Karpas-422 (cell line): Measurements from ENCODE around the gene SCRN2. TPM values are rescaled to one million over a fixed set of nuclear protein-coding genes. Genes with fewer than 3 reads are reported as not detected.

Experiments used
- DNase-seq: peaks from one replicate; pipeline ENCODE4 v3.0.0-alpha.2; 2015
- H2AFZ ChIP-seq: fragments of 200-600 bp; sonication (generic); 2 replicates; pipeline ENCODE4 v1.6.1; 2014; ENCODE audit warnings: antibody characterized with exemption, low read length, mixed read lengths
- H3K27ac ChIP-seq: fragments of 200-600 bp; sonication (generic); 2 replicates; pipeline ENCODE4 v1.5.1; 2014; ENCODE audit warnings: mild to moderate bottlenecking, low read length, moderate library complexity
- H3K27me3 ChIP-seq: fragments of 200-600 bp; sonication (generic); 2 replicates; pipeline ENCODE4 v1.6.1; 2014; ENCODE audit warnings: low read length, mixed read lengths
- H3K36me3 ChIP-seq: fragments of 200-600 bp; sonication (generic); 2 replicates; pipeline ENCODE4 v1.6.1; 2014; ENCODE audit warnings: low read length, mixed read lengths; ENCODE audit not compliant: insufficient read depth
- H3K4me1 ChIP-seq: fragments of 200-600 bp; sonication (generic); 2 replicates; pipeline ENCODE4 v1.6.1; 2014; ENCODE audit warnings: mild to moderate bottlenecking, low read length, mixed read lengths
- H3K4me2 ChIP-seq: fragments of 200-600 bp; sonication (generic); 2 replicates; pipeline ENCODE4 v1.6.1; 2014; ENCODE audit warnings: low read length, low read depth, mild to moderate bottlenecking; ENCODE audit not compliant: poor library complexity, severe bottlenecking
- H3K4me3 ChIP-seq: fragments of 200-600 bp; sonication (generic); 2 replicates; pipeline ENCODE4 v1.5.1; 2014; ENCODE audit warnings: mild to moderate bottlenecking, antibody characterized with exemption, low read length, mixed read lengths
- H3K79me2 ChIP-seq: fragments of 200-600 bp; sonication (generic); 2 replicates; pipeline ENCODE4 v1.6.1; 2014; ENCODE audit warnings: mild to moderate bottlenecking, low read length, mixed read lengths
- H3K9ac ChIP-seq: fragments of 200-600 bp; sonication (generic); 2 replicates; pipeline ENCODE4 v1.6.0; 2014; ENCODE audit warnings: low read length
- H3K9me2 ChIP-seq: fragments of 200-600 bp; sonication (generic), shearing (Covaris generic); replicated peaks from 2 replicates; pipeline ENCODE4 v1.6.0; 2014; ENCODE audit warnings: mild to moderate bottlenecking, low read length, moderate library complexity; ENCODE audit not compliant: insufficient read depth
- H3K9me3 ChIP-seq: fragments of 300-700, 200-600 bp; sonication (generic); 2 replicates; pipeline ENCODE4 v1.6.1; 2014; ENCODE audit warnings: low read length, mixed read lengths
- H4K20me1 ChIP-seq: fragments of 200-600 bp; sonication (generic); 2 replicates; pipeline ENCODE4 v1.6.1; 2014; ENCODE audit warnings: mild to moderate bottlenecking, antibody characterized with exemption, low read length, low read depth; ENCODE audit not compliant: insufficient read depth
- total RNA-seq: library from RNA; depleted of rRNA; stranded (reverse); fragments of >200 nt; shearing (Covaris generic); gene quantifications from 2 replicates; pipeline ENCODE4 v1.2.3, GENCODE V29; 2014; ENCODE audit warnings: low replicate concordance

SCRN2 gene
- total RNA-seq, 1 experiment from 2014 or later = 37.7 TPM

DNA sequence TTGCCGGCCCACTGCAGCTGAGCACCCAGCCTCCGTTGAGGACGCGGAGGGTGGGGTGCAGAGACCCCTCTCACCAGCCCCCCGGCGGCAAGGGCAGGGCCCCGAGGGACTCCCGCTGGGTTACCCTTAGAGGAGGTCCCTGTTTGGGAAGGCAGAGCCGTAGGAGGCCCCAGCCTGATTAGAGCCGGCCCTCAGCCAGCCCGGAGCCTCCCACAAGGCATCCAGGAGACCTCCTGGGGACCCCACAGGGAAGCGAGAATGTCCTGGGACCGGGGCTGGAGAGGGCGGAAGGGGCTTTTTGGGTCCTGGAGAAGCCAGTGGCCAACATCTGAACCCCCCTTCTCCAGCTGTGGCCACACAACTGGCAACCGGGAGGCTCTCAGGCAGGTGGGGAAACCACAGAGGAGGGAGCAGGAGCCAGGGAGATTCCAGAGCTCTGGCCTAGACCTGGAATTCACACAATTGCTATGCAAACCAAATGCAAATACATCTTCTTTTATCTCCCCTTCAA is 31.6 kb upstream of the SCRN2 start:
- Histone ChIP-seq H3K9me2 (no peaks in the 10 kb centered on the region), H3K27ac (no peak overlapping the region), H3K4me1 (peaks cover 14% of the 10 kb centered on the region), H3K4me2 (no peak overlapping the region), H3K27me3 (no peaks in the 10 kb centered on the region), H3K4me3 (no peak overlapping the region), H3K9me3 (no peaks in the 10 kb centered on the region), H2AFZ (no peak overlapping the region), H3K9ac (no peak overlapping the region), H3K79me2 (no peaks in the 10 kb centered on the region), H4K20me1 (no peaks in the 10 kb centered on the region), H3K36me3 (no peaks in the 10 kb centered on the region)
- DNase-seq = no peak

DNA sequence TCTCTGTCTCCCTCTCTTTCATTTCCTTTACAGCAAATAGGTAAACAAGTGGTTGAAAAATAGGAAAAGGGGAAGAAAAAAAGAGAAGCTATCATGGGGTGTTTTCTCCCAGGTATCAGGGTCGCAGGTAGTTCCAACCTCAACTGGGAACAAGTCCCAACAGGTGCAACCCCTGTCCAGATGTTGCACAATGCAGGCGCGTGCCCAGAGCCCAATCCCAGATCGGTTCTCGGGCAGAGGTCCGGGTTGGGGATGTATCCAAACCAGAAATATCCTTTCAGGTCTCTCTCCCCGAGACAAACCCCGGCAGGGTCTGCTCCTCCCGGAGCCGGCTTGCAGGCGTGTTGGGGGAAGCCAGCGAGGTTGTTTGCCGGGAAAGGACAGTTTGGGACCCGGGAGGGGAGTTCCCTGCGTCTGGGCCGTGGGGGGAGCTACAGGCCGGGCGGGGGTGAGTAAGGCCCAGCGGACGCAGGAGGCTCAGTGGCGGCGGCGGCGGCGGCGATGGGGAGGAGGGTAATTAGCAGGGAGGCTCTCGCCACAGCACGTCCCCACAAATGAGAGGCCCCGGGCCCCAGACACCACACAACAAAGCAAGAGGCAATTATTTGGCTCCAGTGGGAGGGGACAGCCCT is 31.1 kb upstream of the SCRN2 start:
- Histone ChIP-seq H2AFZ (no peak overlapping the region), H3K27me3 (no peaks in the 10 kb centered on the region), H4K20me1 (no peaks in the 10 kb centered on the region), H3K4me1 (peaks cover 14% of the 10 kb centered on the region), H3K4me3 (no peak overlapping the region), H3K9me3 (no peaks in the 10 kb centered on the region), H3K27ac (no peak overlapping the region), H3K9ac (no peak overlapping the region), H3K36me3 (no peaks in the 10 kb centered on the region), H3K4me2 (no peak overlapping the region), H3K79me2 (no peaks in the 10 kb centered on the region), H3K9me2 (no peaks in the 10 kb centered on the region)
- DNase-seq = no peak

DNA sequence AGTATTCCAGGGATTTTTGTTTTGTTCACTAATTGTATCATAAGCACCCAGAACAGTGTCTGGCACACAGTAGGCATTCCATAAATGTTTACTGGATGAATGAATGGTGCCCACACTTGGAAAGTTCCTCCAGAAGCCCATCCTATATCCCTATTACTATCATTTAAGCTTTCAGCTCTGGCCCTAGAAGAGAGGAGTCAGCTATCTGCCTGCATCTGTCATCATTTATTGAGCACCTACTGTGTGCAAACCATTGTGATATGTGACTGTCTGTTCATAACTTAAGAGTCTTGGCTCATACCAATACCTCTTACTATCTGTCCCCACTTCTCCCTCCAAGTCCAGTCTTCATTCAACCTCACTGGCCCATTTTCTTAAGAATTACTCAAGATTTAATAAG is 30.0 kb upstream of the SCRN2 start:
- Histone ChIP-seq H3K27ac (no peak overlapping the region), H3K9ac (no peak overlapping the region), H3K27me3 (no peaks in the 10 kb centered on the region), H3K9me3 (no peaks in the 10 kb centered on the region), H3K9me2 (no peaks in the 10 kb centered on the region), H4K20me1 (no peaks in the 10 kb centered on the region), H2AFZ (no peak overlapping the region), H3K4me1 (peaks cover 14% of the 10 kb centered on the region), H3K4me3 (no peak overlapping the region), H3K79me2 (no peaks in the 10 kb centered on the region), H3K4me2 (no peak overlapping the region), H3K36me3 (no peaks in the 10 kb centered on the region)
- DNase-seq = no peak

DNA sequence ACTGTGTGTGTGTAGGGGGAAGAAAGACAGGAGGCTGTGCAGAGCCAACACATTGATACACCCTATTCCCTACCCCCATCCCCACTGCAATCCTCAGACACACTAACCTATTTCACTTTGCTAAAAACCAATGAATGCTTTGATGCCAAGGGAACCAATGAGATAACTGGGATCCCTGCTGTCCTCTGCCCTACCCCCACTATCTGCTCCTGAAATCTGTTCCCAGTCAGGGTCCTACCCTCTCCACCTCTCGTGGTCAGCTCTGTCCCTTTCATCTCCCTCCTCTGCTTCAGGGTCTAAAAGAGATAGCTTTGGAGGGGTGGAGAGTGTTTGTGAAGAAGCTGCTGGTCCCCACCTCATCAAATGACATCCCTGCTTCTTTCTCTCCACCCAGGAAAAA is 29.0 kb upstream of the SCRN2 start:
- no peaks in the 10 kb centered on the region for H4K20me1 ChIP-seq
- no peak for DNase-seq
- no peak overlapping the region for H3K4me2 ChIP-seq
- no peaks in the 10 kb centered on the region for H3K36me3 ChIP-seq
- peaks cover 7% of the 10 kb centered on the region for H3K4me1 ChIP-seq
- no peak overlapping the region for H2AFZ ChIP-seq
- H3K27ac ChIP-seq = no peak overlapping the region
- H3K27me3 ChIP-seq = no peaks in the 10 kb centered on the region
- no peaks in the 10 kb centered on the region for H3K9me3 ChIP-seq
- no peaks in the 10 kb centered on the region for H3K9me2 ChIP-seq
- no peak overlapping the region for H3K9ac ChIP-seq
- no peaks in the 10 kb centered on the region for H3K79me2 ChIP-seq
- H3K4me3 ChIP-seq = no peak overlapping the region

DNA sequence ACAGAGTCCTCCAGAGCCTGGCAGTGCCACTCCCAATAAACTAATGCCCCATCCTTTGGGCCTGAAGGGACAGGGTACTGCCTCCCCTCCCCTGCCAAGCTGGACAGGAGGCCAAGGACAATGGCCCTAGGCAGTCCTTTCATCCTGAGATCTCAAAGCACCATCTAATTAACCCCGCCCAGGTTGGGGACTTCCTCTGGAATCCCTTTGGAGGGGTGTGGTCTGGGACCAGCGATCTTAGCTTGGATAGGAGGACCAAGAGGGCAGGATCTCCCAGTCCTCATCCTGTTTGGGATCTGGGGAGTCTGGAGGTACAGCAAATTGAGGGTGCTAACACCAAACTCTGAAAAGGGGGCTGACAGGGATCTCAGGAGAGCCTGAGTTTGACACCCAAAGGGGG is 28.0 kb upstream of the SCRN2 start:
- Histone ChIP-seq H3K9me2 (no peaks in the 10 kb centered on the region), H3K36me3 (no peaks in the 10 kb centered on the region), H3K4me2 (no peak overlapping the region), H3K9me3 (no peaks in the 10 kb centered on the region), H3K27ac (no peak overlapping the region), H3K79me2 (no peaks in the 10 kb centered on the region), H3K4me1 (no peaks in the 10 kb centered on the region), H3K4me3 (no peak overlapping the region), H4K20me1 (no peaks in the 10 kb centered on the region), H3K9ac (no peak overlapping the region), H3K27me3 (no peaks in the 10 kb centered on the region), H2AFZ (no peak overlapping the region)
- no peak for DNase-seq

DNA sequence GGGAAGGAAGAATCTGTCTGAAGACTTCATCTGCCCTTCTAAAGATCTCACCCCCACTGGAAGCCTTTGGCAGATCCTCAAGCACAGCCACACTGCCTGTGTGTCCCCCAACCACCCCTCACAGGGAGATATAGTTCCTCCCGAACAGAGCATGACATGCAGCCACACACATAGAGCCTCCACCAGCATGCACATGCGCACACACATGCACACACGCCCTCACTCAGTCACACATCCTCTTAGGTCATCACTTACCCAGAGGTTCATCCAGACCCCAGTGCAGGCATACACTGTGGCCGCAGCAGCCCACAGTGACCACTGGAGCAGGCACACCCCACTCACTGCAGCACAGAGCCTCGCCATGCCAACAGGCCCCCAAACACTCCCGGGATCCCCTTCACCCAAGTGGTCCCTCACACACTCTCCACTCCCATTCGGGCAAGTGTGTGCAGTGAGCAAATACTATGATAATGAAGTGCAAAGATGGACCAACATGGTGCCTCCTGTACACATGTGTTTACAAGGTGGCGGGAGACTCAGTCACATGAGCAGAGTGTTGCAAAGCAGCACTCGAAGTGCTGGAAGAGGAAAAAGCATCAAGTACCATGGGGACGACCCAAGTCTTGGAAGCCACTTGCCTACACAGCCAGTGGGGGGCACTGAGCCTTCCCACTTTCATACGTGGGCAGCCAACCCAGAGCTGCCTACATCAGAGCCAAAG is 26.9 kb upstream of the SCRN2 start:
- no peak overlapping the region for H3K27ac ChIP-seq
- H2AFZ ChIP-seq = no peak overlapping the region

DNA sequence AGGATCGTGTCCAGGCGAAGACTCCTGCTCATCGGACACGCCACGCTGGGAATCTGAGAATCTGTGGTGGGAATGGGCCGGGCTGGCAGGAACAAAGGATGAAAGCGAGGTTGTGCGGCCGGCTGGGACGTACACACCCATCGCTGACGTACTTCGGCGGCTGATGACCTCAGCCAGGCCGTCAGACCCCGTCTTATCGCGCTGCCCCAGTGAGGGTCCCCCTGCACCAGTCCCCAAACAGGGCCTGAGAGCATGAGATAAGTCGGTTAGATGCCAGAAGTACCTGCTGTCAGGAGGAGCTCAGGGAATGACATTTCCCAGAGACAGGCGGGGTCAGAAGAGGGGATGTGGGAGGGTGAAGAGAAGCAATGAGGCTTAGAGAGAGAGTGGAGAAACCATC is 25.9 kb upstream of the SCRN2 start:
- Histone ChIP-seq H3K4me1 (no peaks in the 10 kb centered on the region), H3K27ac (no peak overlapping the region), H3K79me2 (no peaks in the 10 kb centered on the region), H2AFZ (no peak overlapping the region), H3K36me3 (no peaks in the 10 kb centered on the region), H3K9ac (no peak overlapping the region), H4K20me1 (no peaks in the 10 kb centered on the region), H3K4me3 (no peak overlapping the region), H3K9me2 (no peaks in the 10 kb centered on the region), H3K27me3 (no peaks in the 10 kb centered on the region), H3K9me3 (no peaks in the 10 kb centered on the region), H3K4me2 (no peak overlapping the region)
- no peak for DNase-seq

More for the DNA sequence above, 26.9 kb upstream of the SCRN2 start:
- H3K4me2 ChIP-seq = no peak overlapping the region
- H4K20me1 ChIP-seq = no peaks in the 10 kb centered on the region
- no peaks in the 10 kb centered on the region for H3K9me2 ChIP-seq
- H3K4me1 ChIP-seq = no peaks in the 10 kb centered on the region
- H3K4me3 ChIP-seq = no peak overlapping the region
- DNase-seq = no peak
- no peaks in the 10 kb centered on the region for H3K9me3 ChIP-seq
- no peaks in the 10 kb centered on the region for H3K79me2 ChIP-seq
- H3K9ac ChIP-seq = no peak overlapping the region
- H3K36me3 ChIP-seq = no peaks in the 10 kb centered on the region
- H3K27me3 ChIP-seq = no peaks in the 10 kb centered on the region

DNA sequence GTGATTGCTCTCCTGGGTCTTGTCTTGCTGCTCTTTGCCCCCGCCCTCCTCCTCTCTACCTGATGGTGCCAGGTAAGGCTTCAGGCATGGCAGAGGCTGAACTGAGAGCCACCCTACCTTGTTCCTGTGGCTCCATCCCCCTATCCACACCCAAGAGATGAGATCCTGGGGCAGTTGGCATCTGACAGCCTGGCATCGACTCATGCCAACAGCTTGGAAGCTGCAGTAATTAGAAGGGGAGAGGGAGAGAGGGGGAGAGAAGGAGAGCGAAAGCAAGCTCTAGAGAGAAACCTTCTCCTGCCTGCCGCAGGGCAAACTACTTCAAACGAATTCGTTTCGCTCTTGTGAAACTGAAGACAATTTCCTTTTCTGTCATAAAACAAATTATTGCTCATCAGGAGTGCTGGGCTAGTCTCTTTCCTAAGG is 23.7 kb upstream of the SCRN2 start:
- H3K9ac ChIP-seq = no peak overlapping the region
- no peaks in the 10 kb centered on the region for H3K9me3 ChIP-seq
- H3K4me3 ChIP-seq = no peak overlapping the region
- H3K79me2 ChIP-seq = no peaks in the 10 kb centered on the region
- no peak for DNase-seq
- no peaks in the 10 kb centered on the region for H3K4me1 ChIP-seq
- no peaks in the 10 kb centered on the region for H3K27me3 ChIP-seq
- H3K36me3 ChIP-seq = no peaks in the 10 kb centered on the region
- no peak overlapping the region for H3K4me2 ChIP-seq
- H3K27ac ChIP-seq = no peak overlapping the region
- H2AFZ ChIP-seq = peak overlapping the region; percentile 36; the same call in 1 of the 2 replicates
- no peaks in the 10 kb centered on the region for H3K9me2 ChIP-seq
- no peaks in the 10 kb centered on the region for H4K20me1 ChIP-seq
